Activated T-cell treated with anti-CD3 and anti-CD28 coated beads, Interleukin-2, amount 50 U/mL, for 72 hours (primary cell): ENCODE results near the gene C2orf69. TPM values are rescaled to one million over a fixed set of nuclear protein-coding genes. Genes with fewer than 3 reads are reported as not detected.
"Not testable (repeated sequence)": the region's sequence is repeated elsewhere in the genome, so short reads cannot be mapped to it uniquely, and the experiment has no call there.

Experiments used
- ATAC-seq, 2 donors: fragments of 150-1000 bp; cut with Tn5 transposase; replicated peaks in 1 of 2; 2 replicates each; pipeline ENCODE4 v1.10.0; 2021; ENCODE audit warnings: moderate library complexity in 2 of 2, mild to moderate bottlenecking in 1 of 2
- DNase-seq, 2 donors: peaks; one replicate each; pipeline ENCODE4 v3.0.0; 2021 to 2022; ENCODE audit warnings: mixed read lengths in 1 of 2
- H3K27ac Mint-ChIP-seq: one replicate; pipeline ENCODE4 v1.8.0; 2022; ENCODE audit warnings: mild to moderate bottlenecking, moderate library complexity, mixed read lengths
- H3K27me3 Mint-ChIP-seq: one replicate; pipeline ENCODE4 v1.8.0; 2022; ENCODE audit warnings: low read depth, mixed read lengths
- H3K36me3 Mint-ChIP-seq, 2 donors: one replicate each; pipeline ENCODE4 v1.8.0; 2022; ENCODE audit warnings: mixed read lengths in 2 of 2, mild to moderate bottlenecking in 1 of 2; ENCODE audit not compliant: insufficient read depth in 2 of 2
- H3K4me1 Mint-ChIP-seq: one replicate; pipeline ENCODE4 v1.8.0; 2022; ENCODE audit warnings: low read depth, mixed read lengths
- H3K4me3 Mint-ChIP-seq, 2 donors: one replicate each; pipeline ENCODE4 v1.8.0; 2022; ENCODE audit warnings: mild to moderate bottlenecking in 2 of 2, mixed read lengths in 2 of 2, moderate library complexity in 2 of 2
- H3K9me3 Mint-ChIP-seq, 2 donors: one replicate each; pipeline ENCODE4 v1.8.0; 2022; ENCODE audit warnings: mixed read lengths in 2 of 2
- total RNA-seq, 2 donors: library from RNA; stranded (reverse); gene quantifications; one replicate each; pipeline ENCODE4 v1.2.3, GENCODE V29; 2022

C2orf69 gene
- total RNA-seq, 2 donors from 2014 or later = 16.3 to 19.1 TPM

GRCh38 chr2:199901942-199902341, 9.2 kb upstream of the C2orf69 start:
- ATAC-seq (no peak), DNase-seq (no peak)
- Mint-ChIP-seq H3K36me3 (no peaks in the 10 kb centered on the region), H3K4me1 (no peaks in the 10 kb centered on the region), H3K27me3 (peaks cover 15% of the 10 kb centered on the region), H3K27ac (no peak overlapping the region), H3K4me3 (no peak overlapping the region), H3K9me3 (no peaks in the 10 kb centered on the region)

DNA sequence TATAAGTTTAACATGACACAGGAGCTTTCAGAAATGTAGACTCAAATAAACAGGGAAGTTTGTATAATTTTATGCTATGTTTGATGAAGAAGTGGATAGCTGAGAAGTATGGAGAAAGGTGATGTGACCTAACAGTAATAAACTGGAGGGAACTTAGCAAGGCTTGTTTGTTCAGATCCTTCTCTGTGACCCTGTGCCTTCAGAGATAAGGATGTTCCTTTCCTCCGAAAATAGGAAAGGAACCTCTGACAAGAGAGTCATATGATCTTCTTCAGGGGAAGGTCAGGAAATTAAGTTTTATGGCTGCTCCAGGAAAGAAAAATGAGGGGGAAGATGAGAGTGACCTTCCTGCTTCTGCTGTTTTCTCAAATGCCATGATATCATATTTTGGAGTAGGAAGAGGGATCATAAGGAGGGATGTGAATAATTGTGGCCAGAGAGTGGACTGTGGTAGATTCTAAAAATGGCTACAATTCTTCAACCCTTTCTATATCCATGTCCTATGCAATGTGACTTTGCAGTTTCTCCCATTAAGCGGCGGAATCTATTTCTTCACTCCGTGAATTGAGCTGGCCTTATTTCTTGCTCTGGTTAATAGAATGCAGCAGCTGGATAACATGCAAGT, 8.5 kb upstream of the C2orf69 start:
- no peaks in the 10 kb centered on the region for H3K4me1 Mint-ChIP-seq
- H3K27ac Mint-ChIP-seq = no peak overlapping the region
- ATAC-seq = no peak
- H3K27me3 Mint-ChIP-seq = peaks cover 18% of the 10 kb centered on the region
- no peak overlapping the region for H3K4me3 Mint-ChIP-seq
- H3K9me3 Mint-ChIP-seq = no peaks in the 10 kb centered on the region
- no peak for DNase-seq
- H3K36me3 Mint-ChIP-seq = no peaks in the 10 kb centered on the region

DNA sequence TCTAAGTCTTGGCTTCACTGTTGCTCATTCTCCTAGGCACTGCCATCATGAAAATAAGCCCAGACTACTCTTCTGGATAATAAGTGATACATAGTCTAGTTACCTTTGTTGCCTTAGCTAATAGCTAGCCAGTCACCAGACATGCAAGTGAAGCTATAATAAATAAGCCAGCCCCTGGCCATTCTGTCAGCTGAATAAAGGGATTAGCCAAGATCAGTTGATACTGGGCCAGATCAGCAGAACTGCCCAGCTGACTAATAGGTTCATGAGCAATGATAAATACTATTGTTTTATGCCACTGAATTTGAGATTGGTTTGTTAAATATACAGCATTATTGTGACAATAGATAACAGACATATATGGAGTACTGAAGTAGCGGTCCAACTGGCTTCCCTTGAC, 8.0 kb upstream of the C2orf69 start:
- no peaks in the 10 kb centered on the region for H3K36me3 Mint-ChIP-seq
- H3K4me3 Mint-ChIP-seq = no peak overlapping the region
- no peaks in the 10 kb centered on the region for H3K4me1 Mint-ChIP-seq
- peaks cover 18% of the 10 kb centered on the region for H3K27me3 Mint-ChIP-seq
- H3K9me3 Mint-ChIP-seq = no peaks in the 10 kb centered on the region
- DNase-seq (no peak), ATAC-seq (no peak)
- H3K27ac Mint-ChIP-seq = no peak overlapping the region

- Mint-ChIP-seq H3K4me1 (peaks cover 7% of the 10 kb centered on the region), H3K27ac (no peak overlapping the region), H3K4me3 (no peak overlapping the region), H3K9me3 (no peaks in the 10 kb centered on the region), H3K36me3 (peaks cover 4% of the 10 kb centered on the region in 2 donors), H3K27me3 (peaks cover 16% of the 10 kb centered on the region)
- no peak for DNase-seq
- ATAC-seq = no peak
Observed at GRCh38 chr2:199907008-199907714, 3.9 kb upstream of the C2orf69 start.

- H3K27ac Mint-ChIP-seq = peak overlapping the region; percentile 83
- H3K4me3 Mint-ChIP-seq = peak overlapping the region; percentile 94 to 95
- peaks cover 9% of the 10 kb centered on the region for H3K27me3 Mint-ChIP-seq
- H3K36me3 Mint-ChIP-seq = peaks cover 6 to 13% of the 10 kb centered on the region in 2 donors
- DNase-seq (no peak), ATAC-seq (no peak)
- H3K9me3 Mint-ChIP-seq = no peaks in the 10 kb centered on the region
- H3K4me1 Mint-ChIP-seq = peaks cover 27% of the 10 kb centered on the region
Observed at GRCh38 chr2:199910338-199911051, 598 bp upstream of the C2orf69 start.

GRCh38 chr2:199911877-199912161, 726 bp downstream of the C2orf69 start:
- Mint-ChIP-seq H3K4me1 (peaks cover 27% of the 10 kb centered on the region), H3K9me3 (peaks cover 0 to 4% of the 10 kb centered on the region in 2 donors), H3K27me3 (peaks cover 4% of the 10 kb centered on the region), H3K4me3 (peak overlapping the region; percentile 94 to 95), H3K27ac (peak overlapping the region; percentile 90), H3K36me3 (peaks cover 16 to 25% of the 10 kb centered on the region in 2 donors)
- no peak for ATAC-seq
- DNase-seq = no peak

GRCh38 chr2:199912553-199913114, 1.5 kb downstream of the C2orf69 start:
- Mint-ChIP-seq H3K4me1 (peaks cover 27% of the 10 kb centered on the region), H3K36me3 (peaks cover 22 to 33% of the 10 kb centered on the region in 2 donors), H3K27ac (peak overlapping the region; percentile 35), H3K4me3 (peak overlapping the region; percentile 94 to 95)
- H3K9me3 Mint-ChIP-seq, H3K27me3 Mint-ChIP-seq, DNase-seq, ATAC-seq: not testable (repeated sequence)

GRCh38 chr2:199914372-199914958, 3.4 kb downstream of the C2orf69 start:
- H3K27me3 Mint-ChIP-seq = no peaks in the 10 kb centered on the region
- peaks cover 0 to 9% of the 10 kb centered on the region in 2 donors for H3K9me3 Mint-ChIP-seq
- H3K4me1 Mint-ChIP-seq = peaks cover 27% of the 10 kb centered on the region
- peaks cover 27 to 41% of the 10 kb centered on the region in 2 donors for H3K36me3 Mint-ChIP-seq
- ATAC-seq (no peak), DNase-seq (no peak)
- peak overlapping the region; percentile 30 for H3K27ac Mint-ChIP-seq
- peak overlapping the region; percentile 20 to 50 for H3K4me3 Mint-ChIP-seq

GRCh38 chr2:199916980-199917379, 5.9 kb downstream of the C2orf69 start:
- Mint-ChIP-seq H3K4me3 (no peak overlapping the region), H3K36me3 (peaks cover 24 to 41% of the 10 kb centered on the region in 2 donors), H3K27me3 (no peaks in the 10 kb centered on the region), H3K27ac (no peak overlapping the region), H3K9me3 (peaks cover 0 to 9% of the 10 kb centered on the region in 2 donors), H3K4me1 (peaks cover 20% of the 10 kb centered on the region)
- DNase-seq (no peak), ATAC-seq (no peak)

DNA sequence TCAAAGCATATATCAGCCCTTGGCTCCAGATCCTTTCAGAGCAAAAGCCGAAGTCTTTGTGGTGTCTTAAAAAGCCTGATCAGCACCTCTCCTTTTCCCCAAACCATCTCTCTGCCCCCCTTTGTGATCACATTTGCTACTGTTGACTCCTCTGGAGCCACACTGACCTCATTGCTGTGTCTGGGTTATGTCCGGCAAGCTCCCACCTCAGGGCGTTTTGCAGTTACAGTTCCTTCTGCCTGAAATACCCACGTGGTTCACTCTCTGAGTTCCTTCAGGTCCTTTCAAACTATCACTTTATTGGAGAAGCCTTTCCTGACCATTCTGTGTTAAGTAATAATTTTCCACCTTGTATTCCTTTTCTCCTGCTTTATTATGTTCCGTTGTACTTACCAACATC, 11.8 kb downstream of the C2orf69 start:
- no peak overlapping the region for H3K4me3 Mint-ChIP-seq
- ATAC-seq (no peak), DNase-seq (no peak)
- H3K36me3 Mint-ChIP-seq = peaks cover 10 to 17% of the 10 kb centered on the region in 2 donors
- H3K4me1 Mint-ChIP-seq = peaks cover 21% of the 10 kb centered on the region
- H3K27ac Mint-ChIP-seq = no peak overlapping the region
- no peaks in the 10 kb centered on the region for H3K27me3 Mint-ChIP-seq
- no peaks in the 10 kb centered on the region for H3K9me3 Mint-ChIP-seq

- H3K9me3 Mint-ChIP-seq = no peaks in the 10 kb centered on the region
- peaks cover 6 to 12% of the 10 kb centered on the region in 2 donors for H3K36me3 Mint-ChIP-seq
- no peak overlapping the region for H3K4me3 Mint-ChIP-seq
- DNase-seq (no peak), ATAC-seq (peak in 1 of 2 donors; percentile 39)
- H3K27me3 Mint-ChIP-seq = no peaks in the 10 kb centered on the region
- H3K27ac Mint-ChIP-seq = peak overlapping the region; percentile 60
- peaks cover 21% of the 10 kb centered on the region for H3K4me1 Mint-ChIP-seq
Observed at GRCh38 chr2:199923924-199924323, 12.8 kb downstream of the C2orf69 start.

DNA sequence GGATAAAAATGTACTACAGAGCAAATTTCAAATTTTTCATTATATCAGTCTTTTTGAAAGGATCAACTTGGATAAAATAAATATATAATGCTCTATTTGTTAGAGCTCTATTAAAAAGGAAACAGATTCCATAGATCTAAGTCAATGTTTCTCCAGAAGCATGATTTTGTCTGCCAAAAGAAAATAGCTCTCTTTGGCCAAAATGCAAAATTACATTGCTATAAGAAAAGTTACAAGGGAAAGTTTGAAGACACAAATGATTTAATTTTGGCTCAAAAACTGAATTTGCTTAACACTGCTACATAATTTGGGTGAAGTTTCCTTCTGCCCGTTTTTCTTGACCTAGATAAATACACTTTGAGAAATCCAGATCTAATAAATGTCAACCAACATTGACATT, 15.7 kb downstream of the C2orf69 start:
- H3K9me3 Mint-ChIP-seq = no peaks in the 10 kb centered on the region
- no peak overlapping the region for H3K27ac Mint-ChIP-seq
- no peaks in the 10 kb centered on the region for H3K27me3 Mint-ChIP-seq
- peaks cover 6 to 11% of the 10 kb centered on the region in 2 donors for H3K36me3 Mint-ChIP-seq
- DNase-seq (no peak), ATAC-seq (no peak)
- peaks cover 21% of the 10 kb centered on the region for H3K4me1 Mint-ChIP-seq
- no peak overlapping the region for H3K4me3 Mint-ChIP-seq

DNA sequence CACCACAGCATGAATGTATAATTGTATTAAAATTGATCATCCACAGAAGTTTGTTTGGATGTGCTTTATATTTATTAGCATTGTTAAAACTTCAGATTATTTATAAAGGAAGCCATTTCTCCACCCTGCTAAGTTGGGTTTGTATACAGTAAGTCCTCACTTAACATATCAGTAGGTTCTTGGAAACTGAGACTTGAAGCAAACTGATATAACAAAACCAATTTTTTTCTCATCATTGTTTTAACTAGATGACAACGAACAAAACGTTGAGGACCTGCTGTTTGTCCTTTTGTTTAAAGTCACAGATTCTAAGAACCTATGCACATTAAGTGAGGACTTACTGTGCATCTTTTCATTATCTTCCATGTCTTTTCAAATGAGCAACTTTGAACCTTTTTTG, 17.1 kb downstream of the C2orf69 start:
- ATAC-seq (no peak), DNase-seq (no peak)
- Mint-ChIP-seq H3K4me1 (peaks cover 8% of the 10 kb centered on the region), H3K27ac (peak overlapping the region; percentile 93), H3K27me3 (no peaks in the 10 kb centered on the region), H3K36me3 (peaks cover 4 to 16% of the 10 kb centered on the region in 2 donors), H3K4me3 (no peak overlapping the region), H3K9me3 (no peaks in the 10 kb centered on the region)
